ENCODE data around the gene EZH2.

GRCh38 chr7:148790131-148790726 is 93.9 kb downstream of the EZH2 start:
- no peak for TF ChIP-seq CTCF (IDR thresholded peaks at IDR 0.05)
- no peak for TF ChIP-seq POLR2A (IDR thresholded peaks at IDR 0.05)

Data from right lobe of liver (tissue), 4 donors.